NCI-H748 (cell line): ENCODE results near the gene IQGAP1.
"Not testable (repeated sequence)": the region's sequence is repeated elsewhere in the genome, so short reads cannot be mapped to it uniquely, and the experiment has no call there.

ENCODE experiments used
- DNase-seq: peaks from one replicate; lab custom pipeline; 2025; ENCODE audit not compliant: unreplicated experiment; lab: John Stamatoyannopoulos, UW

IQGAP1 gene

DNA sequence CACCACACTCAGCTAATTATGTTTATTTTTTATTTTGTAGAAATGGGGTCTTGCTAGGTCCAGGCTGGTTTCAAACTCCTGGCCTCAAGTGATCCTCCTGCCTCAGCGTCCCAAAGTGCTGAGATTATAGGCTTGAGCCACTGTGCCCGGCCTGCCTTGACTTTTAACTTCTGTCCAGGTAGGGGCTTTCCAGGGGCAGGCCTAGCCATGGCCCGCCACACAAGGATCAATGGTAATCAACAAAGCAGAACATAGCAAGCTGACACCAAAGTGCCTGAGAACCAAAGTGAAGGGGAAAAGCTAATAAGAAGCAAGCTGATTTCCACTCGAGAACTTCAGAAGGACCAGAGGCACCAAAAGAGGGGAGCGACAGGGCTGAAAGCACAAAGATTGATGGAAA lies 132.3 kb downstream of the IQGAP1 start:
- DNase-seq, result no peak

GRCh38 chr15:90523373-90523772 lies 135.3 kb downstream of the IQGAP1 start:
- DNase-seq, result no peak

- not testable (repeated sequence) for DNase-seq
Measured at GRCh38 chr15:90524018-90524803, 136.2 kb downstream of the IQGAP1 start.

- no peak for DNase-seq
Measured at GRCh38 chr15:90529011-90529370, 140.9 kb downstream of the IQGAP1 start.

DNA sequence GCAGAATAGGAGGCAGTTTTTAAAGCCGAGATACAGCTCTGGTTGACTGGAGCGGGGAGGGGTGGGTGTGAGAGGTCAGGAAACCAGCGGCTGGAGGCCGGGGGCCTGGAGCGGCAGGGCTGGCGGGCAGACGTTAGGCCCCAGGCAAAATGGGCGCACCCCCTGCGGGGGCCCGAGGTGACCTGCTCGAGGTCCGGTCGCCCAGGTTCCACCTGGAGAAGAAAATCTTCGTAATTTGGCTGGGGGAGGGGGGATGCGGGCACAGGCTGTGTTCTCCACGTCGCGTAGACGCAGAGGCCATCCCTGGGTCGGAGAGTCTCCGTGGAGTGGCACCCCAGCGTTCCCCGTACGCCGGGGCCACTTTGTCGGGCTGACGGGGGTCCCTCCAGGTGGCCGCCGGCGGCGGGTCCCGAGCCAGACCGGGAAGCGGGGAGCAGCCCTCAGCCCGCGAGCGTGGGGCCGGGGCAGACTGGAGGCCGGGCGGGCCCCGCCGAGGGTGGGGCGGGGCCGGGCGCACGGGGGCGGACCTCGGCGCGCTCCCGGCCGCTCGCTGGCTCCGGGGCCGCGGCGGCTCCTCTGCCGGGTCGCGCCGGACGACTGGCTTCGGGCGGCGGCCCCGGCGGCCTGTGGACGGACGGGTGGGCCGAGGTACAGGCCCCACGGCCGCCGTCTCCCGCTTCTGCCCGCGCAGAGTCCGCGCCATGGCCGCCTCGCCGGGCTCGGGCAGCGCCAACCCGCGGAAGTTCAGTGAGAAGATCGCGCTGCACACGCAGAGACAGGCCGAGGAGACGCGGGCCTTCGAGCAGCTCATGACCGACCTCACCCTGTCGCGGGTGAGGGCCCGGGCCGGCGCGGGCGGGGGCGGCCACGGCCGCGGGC lies 141.6 kb downstream of the IQGAP1 start, which contains the start of gene CRTC3:
Gene CRTC3, plus strand, starts transcription at position 553 of the 879 bp plus-strand sequence. Its CDS starts 149 bp downstream, at position 702.
- DNase-seq, result peak; percentile 59

DNA sequence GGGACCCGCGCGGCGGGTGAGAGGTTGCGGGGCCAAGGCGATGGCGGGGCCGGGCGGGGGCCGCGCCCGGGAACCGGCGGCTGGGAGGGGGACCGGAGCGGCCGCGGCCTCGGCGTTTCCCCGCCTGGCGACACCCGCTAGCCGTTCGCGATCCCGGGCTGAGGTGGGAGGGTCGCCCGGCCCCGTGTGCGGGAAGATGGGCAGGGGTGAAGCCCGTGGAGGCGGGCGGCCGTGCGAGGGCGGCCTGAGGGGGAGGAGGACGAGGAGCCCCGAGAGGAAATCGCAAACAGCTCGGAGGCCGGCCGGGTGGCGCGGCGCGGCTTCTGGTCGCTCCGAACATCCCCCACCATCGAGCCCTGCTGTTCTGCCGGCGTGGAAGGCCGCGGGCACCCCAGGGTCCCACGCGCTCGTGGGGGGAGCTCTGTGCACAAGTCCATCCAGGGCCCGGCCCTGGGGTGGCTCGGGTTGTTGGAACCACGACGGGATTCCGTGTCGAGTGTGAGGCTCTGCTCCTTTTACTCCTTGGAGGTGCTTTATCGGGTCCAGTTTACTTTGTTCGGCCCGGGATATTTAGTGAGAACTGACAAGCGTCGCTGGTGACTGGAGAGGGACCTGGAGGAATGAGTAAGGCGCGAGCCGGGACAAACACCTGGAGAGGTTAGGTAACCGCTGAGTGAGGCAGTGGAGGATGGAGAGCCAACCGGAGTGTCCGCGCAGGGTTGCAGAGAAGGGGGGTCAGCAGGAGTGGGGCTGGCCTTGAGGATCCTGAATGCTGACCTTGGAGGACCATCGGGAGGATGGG lies 142.4 kb downstream of the IQGAP1 start:
- DNase-seq, result peak; percentile 38

- DNase-seq, result no peak
Measured at GRCh38 chr15:90531147-90531546, 143.1 kb downstream of the IQGAP1 start.

DNA sequence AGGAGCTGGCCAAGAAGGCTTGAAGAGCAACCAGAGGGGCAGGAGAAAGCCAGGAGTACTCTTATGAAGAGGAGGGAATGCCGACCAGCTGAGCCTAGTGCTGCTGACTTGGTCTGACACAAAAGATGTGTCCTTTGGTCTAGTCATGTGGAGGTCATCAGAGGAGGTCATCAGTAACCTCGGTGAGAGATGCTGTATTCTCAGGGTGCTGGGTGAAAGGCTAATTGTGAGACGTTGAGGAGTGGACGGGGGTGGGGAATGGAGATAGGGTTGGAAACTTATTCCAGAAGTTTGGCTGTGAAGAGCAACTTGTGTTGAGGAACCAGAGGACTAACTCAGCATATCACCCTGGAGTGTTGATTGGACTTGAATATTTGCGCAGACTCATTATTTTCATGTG lies 147.2 kb downstream of the IQGAP1 start:
- no peak for DNase-seq

- no peak for DNase-seq
Measured at GRCh38 chr15:90539789-90540188, 151.7 kb downstream of the IQGAP1 start.

DNA sequence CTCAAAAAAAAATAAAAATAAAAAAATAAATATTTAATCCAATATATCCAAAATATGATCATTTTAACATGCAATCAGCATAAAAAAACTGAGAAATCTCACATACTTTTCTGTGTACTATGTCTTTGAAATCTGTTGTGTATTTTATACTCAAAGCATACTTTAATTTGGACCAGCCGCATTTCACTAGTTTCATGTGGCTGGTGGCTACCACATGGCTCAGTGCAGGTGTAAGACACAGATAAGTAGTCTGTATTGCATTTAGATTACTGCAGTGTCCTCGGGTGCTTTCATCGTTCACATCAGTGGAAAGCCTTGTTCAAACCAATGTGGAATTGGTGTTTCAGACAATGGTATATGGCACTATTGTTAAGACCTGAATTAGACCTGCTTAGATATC lies 152.7 kb downstream of the IQGAP1 start:
- no peak for DNase-seq

DNA sequence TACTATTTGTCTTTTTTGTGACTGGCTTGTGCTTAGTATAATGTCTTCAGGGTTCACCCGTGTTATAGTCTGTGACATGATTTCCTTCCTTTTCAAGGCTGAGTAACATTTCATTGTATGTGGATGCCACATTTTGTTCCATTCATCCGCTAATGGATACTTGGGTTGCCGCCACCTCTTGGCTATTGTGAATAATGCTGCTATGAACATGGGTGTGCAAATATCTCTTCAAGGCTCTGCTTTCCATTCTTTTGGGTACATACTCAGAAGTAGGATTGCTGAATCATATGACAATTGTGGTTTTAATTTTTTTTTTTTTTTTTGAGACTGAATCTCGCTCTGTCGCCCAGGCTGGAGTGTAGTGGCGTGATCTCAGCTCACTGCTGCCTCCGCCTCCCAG lies 157.1 kb downstream of the IQGAP1 start:
- no peak for DNase-seq

GRCh38 chr15:90547540-90547939 lies 159.5 kb downstream of the IQGAP1 start:
- DNase-seq, result no peak

DNA sequence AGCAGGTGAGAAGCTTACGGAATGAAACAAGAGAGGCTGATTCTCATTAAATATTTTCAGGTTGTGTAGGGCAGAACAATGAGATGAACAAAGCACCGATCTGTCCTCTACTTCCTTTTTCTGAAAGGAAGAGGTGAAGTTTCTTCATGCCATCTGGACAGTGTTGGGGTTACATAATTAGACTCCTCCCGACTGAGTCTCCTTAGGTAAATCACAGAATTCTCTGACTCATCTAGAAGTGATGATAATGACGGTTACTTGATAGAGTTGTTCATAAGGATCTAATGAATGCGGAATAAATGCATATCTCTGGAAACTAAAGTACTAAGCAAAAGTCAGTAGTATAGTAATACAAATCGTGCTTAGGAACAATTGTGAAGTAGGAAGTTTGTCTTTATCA lies 162.9 kb downstream of the IQGAP1 start:
- no peak for DNase-seq
